Liver (tissue), 9 donors: ENCODE results near the gene HGFAC. TPM values are rescaled to one million over a fixed set of nuclear protein-coding genes. Genes with fewer than 3 reads are reported as not detected.

Source experiments
- DNase-seq: peaks from one replicate; pipeline ENCODE4 v3.0.0-alpha.2; 2017; ENCODE audit warnings: low spot score
- H3K27ac ChIP-seq, 2 donors: one replicate each; pipeline ENCODE4 v1.7.0; 2013; ENCODE audit warnings: inconsistent platforms in 2 of 2, low read length in 2 of 2, control low read depth in 1 of 2, low read depth in 1 of 2, mild to moderate bottlenecking in 1 of 2
- H3K27me3 ChIP-seq, 4 donors: one replicate each; pipeline versions ENCODE4 v1.6.1 to v1.7.0; 2013; ENCODE audit warnings: low read length in 3 of 4, inconsistent platforms in 1 of 4, mild to moderate bottlenecking in 1 of 4, moderate library complexity in 1 of 4; ENCODE audit not compliant: control insufficient read depth in 4 of 4, insufficient read depth in 4 of 4
- H3K36me3 ChIP-seq, 4 donors: one replicate each; pipeline versions ENCODE4 v1.6.1 to v1.7.0; 2013; ENCODE audit warnings: low read length in 3 of 4, mild to moderate bottlenecking in 3 of 4, low read depth in 1 of 4, moderate library complexity in 1 of 4; ENCODE audit not compliant: control insufficient read depth in 4 of 4, insufficient read depth in 3 of 4
- H3K4me1 ChIP-seq, 4 donors: one replicate each; pipeline versions ENCODE4 v1.6.1 to v1.7.0; 2013; ENCODE audit warnings: low read length in 3 of 4, mild to moderate bottlenecking in 3 of 4, moderate library complexity in 1 of 4; ENCODE audit not compliant: control insufficient read depth in 4 of 4, insufficient read depth in 4 of 4
- H3K4me3 ChIP-seq, 3 donors: one replicate each; pipeline versions ENCODE4 v1.6.1 to v1.7.0; 2013; ENCODE audit warnings: low read length in 3 of 3, control low read depth in 1 of 3, low read depth in 1 of 3, mild to moderate bottlenecking in 1 of 3
- H3K9ac ChIP-seq, 2 donors: one replicate each; pipeline ENCODE4 v1.7.0; 2013; ENCODE audit warnings: low read length in 2 of 2, mild to moderate bottlenecking in 2 of 2, moderate library complexity in 2 of 2, control low read depth in 1 of 2, low read depth in 1 of 2
- H3K9me3 ChIP-seq, 4 donors: one replicate each; pipeline versions ENCODE4 v1.6.1 to v1.7.0; 2013; ENCODE audit warnings: low read length in 3 of 4; ENCODE audit not compliant: control insufficient read depth in 4 of 4
- ATF3 ChIP-seq: IDR thresholded peaks from 2 replicates; pipeline ENCODE4 v1.6.1; 2016; ENCODE audit warnings: antibody characterized with exemption
- CTCF ChIP-seq: fragments of 150-350 bp; IDR thresholded peaks from 2 replicates; pipeline ENCODE4 v1.5.1; 2017; ENCODE audit warnings: improper control_type of control experiment, low read depth, low read length; ENCODE audit not compliant: missing input control
- EGR1 ChIP-seq, 2 donors: IDR thresholded peaks; 2 replicates each; pipeline ENCODE4 v1.6.1; 2016 to 2018; ENCODE audit warnings: antibody characterized with exemption in 2 of 2, low read depth in 2 of 2
- FOXA1 ChIP-seq: IDR thresholded peaks from 2 replicates; pipeline ENCODE4 v1.6.1; 2016; ENCODE audit warnings: antibody characterized with exemption
- FOXA2 ChIP-seq: IDR thresholded peaks from 2 replicates; pipeline ENCODE4 v1.6.1; 2016; ENCODE audit warnings: antibody characterized with exemption
- HNF4A ChIP-seq, 2 donors: conservative IDR thresholded peaks; 2 replicates each; pipeline ENCODE4 v1.6.1; 2016; ENCODE audit warnings: antibody characterized with exemption in 2 of 2, mild to moderate bottlenecking in 2 of 2
- JUND ChIP-seq, 2 donors: IDR thresholded peaks; 2 replicates each; pipeline ENCODE4 v1.6.1; 2016; ENCODE audit warnings: antibody characterized with exemption in 2 of 2
- NR2F2 ChIP-seq: IDR thresholded peaks from 2 replicates; pipeline ENCODE4 v1.6.1; 2016; ENCODE audit warnings: antibody characterized with exemption
- RAD21 ChIP-seq, 2 donors: IDR thresholded peaks; 2 replicates each; pipeline ENCODE4 v1.6.1; 2016; ENCODE audit warnings: antibody characterized with exemption in 2 of 2, mild to moderate bottlenecking in 2 of 2
- RXRA ChIP-seq, 2 donors: IDR thresholded peaks; 2 replicates each; pipeline ENCODE4 v1.6.1; 2017 to 2018; ENCODE audit warnings: antibody characterized with exemption in 2 of 2, mild to moderate bottlenecking in 1 of 2
- SP1 ChIP-seq: IDR thresholded peaks from 2 replicates; pipeline ENCODE4 v1.6.1; 2018; ENCODE audit warnings: antibody characterized with exemption, mild to moderate bottlenecking
- TAF1 ChIP-seq: conservative IDR thresholded peaks from 2 replicates; pipeline ENCODE4 v1.6.1; 2016; ENCODE audit warnings: antibody characterized with exemption, mild to moderate bottlenecking
- YY1 ChIP-seq: IDR thresholded peaks from 2 replicates; pipeline ENCODE4 v1.6.1; 2016; ENCODE audit warnings: antibody characterized with exemption, mild to moderate bottlenecking
- WGBS: extraction: QIAGEN DNeasy Blood & Tissue Kit; methylation state at CpG from one replicate; pipeline ENCODE4 v1.1.7; 2013; 5-methylcytosine and 5-hydroxymethylcytosine counted together
- polyA plus RNA-seq, 2 donors: library from polyadenylated mRNA; stranded (reverse) in 1 of 2; unstranded in 1 of 2; fragments of 200-250 nt in 1 of 2; fragments of >200 nt in 1 of 2; fragmentation: Nextera tagmentation in 1 of 2; extraction: Ambion mirVana in 1 of 2; gene quantifications; one replicate each; pipeline versions ENCODE4 v1.2.1 to v1.2.3, GENCODE V29; 2013 to 2015
- total RNA-seq, 2 donors: library from RNA; depleted of rRNA; stranded (reverse); fragments of >200 nt; gene quantifications; one replicate each; pipeline ENCODE4 v1.2.3, GENCODE V29; 2014
- TF ChIP-seq, protein P1 (sequence below): IDR thresholded peaks from 2 replicates; pipeline ENCODE4 v1.6.1; 2016; ENCODE audit warnings: antibody characterized with exemption
- TF ChIP-seq, protein P2 (sequence below): IDR thresholded peaks from 2 replicates; pipeline ENCODE4 v1.6.1; 2016; ENCODE audit warnings: antibody characterized with exemption
- TF ChIP-seq, protein P3 (sequence below): IDR thresholded peaks from 2 replicates; pipeline ENCODE4 v1.6.1; 2016; ENCODE audit warnings: antibody characterized with exemption, mild to moderate bottlenecking
- donor health status: healthy.
- donor health status: healthy.
- donor health status: healthy.
- donor health status: healthy.
- donor health status: healthy.

Gene HGFAC
- total and polyA plus RNA-seq, 4 donors, result 23.3 to 133 (median 82.7) TPM

DNA sequence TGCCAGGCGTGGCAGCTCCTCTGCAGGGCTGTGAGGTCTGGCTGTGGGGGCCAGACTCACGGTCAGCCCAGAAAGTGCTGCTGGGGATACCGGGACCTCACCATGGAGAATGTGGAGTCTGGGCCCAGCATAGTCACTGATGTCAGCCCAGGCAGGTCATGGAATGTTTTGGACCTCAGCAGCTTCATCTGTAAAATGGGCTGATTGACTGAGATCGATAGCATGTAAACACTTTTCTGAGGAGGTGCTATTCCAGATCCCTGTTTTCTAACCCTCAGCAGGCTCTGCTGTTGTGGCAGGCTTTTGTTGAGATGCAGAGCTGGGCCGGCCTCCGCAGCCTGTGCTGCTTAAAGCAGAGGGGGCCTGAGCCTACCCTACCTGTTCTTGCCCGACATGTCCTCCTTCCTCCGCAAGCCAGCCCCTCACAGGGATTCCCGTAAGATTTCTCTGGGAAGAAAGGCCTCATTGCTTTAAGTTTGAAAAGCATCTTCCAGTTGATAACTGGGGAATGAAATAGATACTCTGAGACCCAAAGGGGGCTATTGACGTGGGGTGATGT lies 38.3 kb upstream of the HGFAC start:
- Histone ChIP-seq H3K9me3 (no peaks in the 10 kb centered on the region), H3K27ac (no peak overlapping the region), H3K4me1 (peaks cover 6 to 22% (median 20%) of the 10 kb centered on the region in 4 donors), H3K36me3 (no peaks in the 10 kb centered on the region), H3K9ac (no peak overlapping the region), H3K4me3 (no peak overlapping the region), H3K27me3 (no peaks in the 10 kb centered on the region)
- 97% methylated on average over 10 of the region's 10 CpGs for WGBS
- no peak for TF ChIP-seq FOXA1
- TF ChIP-seq YY1, result no peak
- no peak for TF ChIP-seq RXRA (IDR thresholded peaks at IDR 0.05)
- no peak for TF ChIP-seq FOXA2
- TF ChIP-seq NR2F2, result no peak
- TF ChIP-seq EGR1 (IDR thresholded peaks at IDR 0.05; ENCODE audit: low read depth in 2 of 2), result no peak
- TF ChIP-seq HNF4A (conservative IDR thresholded peaks at IDR 0.05), result no peak
- no peak for TF ChIP-seq SP1
- TF ChIP-seq, protein P1, sequence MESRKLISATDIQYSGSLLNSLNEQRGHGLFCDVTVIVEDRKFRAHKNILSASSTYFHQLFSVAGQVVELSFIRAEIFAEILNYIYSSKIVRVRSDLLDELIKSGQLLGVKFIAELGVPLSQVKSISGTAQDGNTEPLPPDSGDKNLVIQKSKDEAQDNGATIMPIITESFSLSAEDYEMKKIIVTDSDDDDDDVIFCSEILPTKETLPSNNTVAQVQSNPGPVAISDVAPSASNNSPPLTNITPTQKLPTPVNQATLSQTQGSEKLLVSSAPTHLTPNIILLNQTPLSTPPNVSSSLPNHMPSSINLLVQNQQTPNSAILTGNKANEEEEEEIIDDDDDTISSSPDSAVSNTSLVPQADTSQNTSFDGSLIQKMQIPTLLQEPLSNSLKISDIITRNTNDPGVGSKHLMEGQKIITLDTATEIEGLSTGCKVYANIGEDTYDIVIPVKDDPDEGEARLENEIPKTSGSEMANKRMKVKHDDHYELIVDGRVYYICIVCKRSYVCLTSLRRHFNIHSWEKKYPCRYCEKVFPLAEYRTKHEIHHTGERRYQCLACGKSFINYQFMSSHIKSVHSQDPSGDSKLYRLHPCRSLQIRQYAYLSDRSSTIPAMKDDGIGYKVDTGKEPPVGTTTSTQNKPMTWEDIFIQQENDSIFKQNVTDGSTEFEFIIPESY, result no peak
- no peak for TF ChIP-seq TAF1
- TF ChIP-seq JUND (IDR thresholded peaks at IDR 0.05), result no peak
- DNase-seq, result no peak

- WGBS, result 97% methylated on average over 4 of the region's 4 CpGs
- TF ChIP-seq FOXA2, result no peak
- no peak for TF ChIP-seq RAD21 (IDR thresholded peaks at IDR 0.05)
- TF ChIP-seq FOXA1, result no peak
- no peak for TF ChIP-seq SP1
- TF ChIP-seq YY1, result no peak
- no peak for TF ChIP-seq CTCF
- no peak for TF ChIP-seq TAF1
- no peak for TF ChIP-seq ATF3
- TF ChIP-seq NR2F2, result no peak
- TF ChIP-seq, protein P1, result no peak
- TF ChIP-seq, protein P2, sequence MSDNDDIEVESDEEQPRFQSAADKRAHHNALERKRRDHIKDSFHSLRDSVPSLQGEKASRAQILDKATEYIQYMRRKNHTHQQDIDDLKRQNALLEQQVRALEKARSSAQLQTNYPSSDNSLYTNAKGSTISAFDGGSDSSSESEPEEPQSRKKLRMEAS, result no peak
- TF ChIP-seq, protein P3, sequence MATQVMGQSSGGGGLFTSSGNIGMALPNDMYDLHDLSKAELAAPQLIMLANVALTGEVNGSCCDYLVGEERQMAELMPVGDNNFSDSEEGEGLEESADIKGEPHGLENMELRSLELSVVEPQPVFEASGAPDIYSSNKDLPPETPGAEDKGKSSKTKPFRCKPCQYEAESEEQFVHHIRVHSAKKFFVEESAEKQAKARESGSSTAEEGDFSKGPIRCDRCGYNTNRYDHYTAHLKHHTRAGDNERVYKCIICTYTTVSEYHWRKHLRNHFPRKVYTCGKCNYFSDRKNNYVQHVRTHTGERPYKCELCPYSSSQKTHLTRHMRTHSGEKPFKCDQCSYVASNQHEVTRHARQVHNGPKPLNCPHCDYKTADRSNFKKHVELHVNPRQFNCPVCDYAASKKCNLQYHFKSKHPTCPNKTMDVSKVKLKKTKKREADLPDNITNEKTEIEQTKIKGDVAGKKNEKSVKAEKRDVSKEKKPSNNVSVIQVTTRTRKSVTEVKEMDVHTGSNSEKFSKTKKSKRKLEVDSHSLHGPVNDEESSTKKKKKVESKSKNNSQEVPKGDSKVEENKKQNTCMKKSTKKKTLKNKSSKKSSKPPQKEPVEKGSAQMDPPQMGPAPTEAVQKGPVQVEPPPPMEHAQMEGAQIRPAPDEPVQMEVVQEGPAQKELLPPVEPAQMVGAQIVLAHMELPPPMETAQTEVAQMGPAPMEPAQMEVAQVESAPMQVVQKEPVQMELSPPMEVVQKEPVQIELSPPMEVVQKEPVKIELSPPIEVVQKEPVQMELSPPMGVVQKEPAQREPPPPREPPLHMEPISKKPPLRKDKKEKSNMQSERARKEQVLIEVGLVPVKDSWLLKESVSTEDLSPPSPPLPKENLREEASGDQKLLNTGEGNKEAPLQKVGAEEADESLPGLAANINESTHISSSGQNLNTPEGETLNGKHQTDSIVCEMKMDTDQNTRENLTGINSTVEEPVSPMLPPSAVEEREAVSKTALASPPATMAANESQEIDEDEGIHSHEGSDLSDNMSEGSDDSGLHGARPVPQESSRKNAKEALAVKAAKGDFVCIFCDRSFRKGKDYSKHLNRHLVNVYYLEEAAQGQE, result no peak
- no peaks in the 10 kb centered on the region for H3K36me3 ChIP-seq
- H3K4me3 ChIP-seq, result no peak overlapping the region
- H3K9ac ChIP-seq, result no peak overlapping the region
- no peak overlapping the region for H3K27ac ChIP-seq
- DNase-seq, result no peak
- no peaks in the 10 kb centered on the region for H3K27me3 ChIP-seq
- H3K9me3 ChIP-seq, result no peaks in the 10 kb centered on the region
- H3K4me1 ChIP-seq, result peaks cover 11 to 33% (median 28%) of the 10 kb centered on the region in 4 donors
Measured at GRCh38 chr4:3404546-3404945, 37.2 kb upstream of the HGFAC start.
